Testis (tissue), 2 donors: Measurements from ENCODE around the gene MAMLD1.

Experiments
- POLR2A ChIP-seq: fragments of 450-650 bp; IDR thresholded peaks from one replicate; pipeline ENCODE4 v1.6.1; 2017; ENCODE audit warnings: antibody characterized with exemption, mild to moderate bottlenecking, moderate library complexity
- TF ChIP-seq, protein P1 (sequence below), 3 experiments: fragments of 450-650 bp in 2 of 3; fragments of 200-600 bp in 1 of 3; sonication (generic) in 1 of 3; IDR thresholded peaks; one replicate each; pipeline ENCODE4 v1.5.1; 2016 to 2019; ENCODE audit warnings: antibody characterized with exemption in 3 of 3, mild to moderate bottlenecking in 2 of 3, moderate library complexity in 1 of 3

DNA sequence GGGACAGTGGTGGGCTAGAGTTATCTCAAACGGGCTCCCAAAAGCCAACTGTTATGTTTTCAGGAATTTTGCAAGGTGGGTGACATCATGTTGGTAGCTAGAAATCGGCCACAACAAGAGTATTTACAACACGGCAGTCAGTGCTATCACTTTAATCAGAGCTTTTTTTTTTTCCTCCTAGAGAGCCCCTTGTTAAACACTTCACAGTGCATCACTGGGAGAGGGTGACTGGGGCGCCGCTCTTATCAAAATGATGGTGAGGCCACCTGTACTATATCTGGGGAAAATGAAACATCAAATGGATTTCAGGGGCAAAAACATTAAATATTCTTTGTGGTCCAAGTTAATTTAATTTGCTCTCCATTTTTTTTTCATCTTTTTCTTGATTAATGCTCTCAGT, 44.9 kb downstream of the MAMLD1 start:
- no peak for TF ChIP-seq POLR2A
- TF ChIP-seq, protein P1, sequence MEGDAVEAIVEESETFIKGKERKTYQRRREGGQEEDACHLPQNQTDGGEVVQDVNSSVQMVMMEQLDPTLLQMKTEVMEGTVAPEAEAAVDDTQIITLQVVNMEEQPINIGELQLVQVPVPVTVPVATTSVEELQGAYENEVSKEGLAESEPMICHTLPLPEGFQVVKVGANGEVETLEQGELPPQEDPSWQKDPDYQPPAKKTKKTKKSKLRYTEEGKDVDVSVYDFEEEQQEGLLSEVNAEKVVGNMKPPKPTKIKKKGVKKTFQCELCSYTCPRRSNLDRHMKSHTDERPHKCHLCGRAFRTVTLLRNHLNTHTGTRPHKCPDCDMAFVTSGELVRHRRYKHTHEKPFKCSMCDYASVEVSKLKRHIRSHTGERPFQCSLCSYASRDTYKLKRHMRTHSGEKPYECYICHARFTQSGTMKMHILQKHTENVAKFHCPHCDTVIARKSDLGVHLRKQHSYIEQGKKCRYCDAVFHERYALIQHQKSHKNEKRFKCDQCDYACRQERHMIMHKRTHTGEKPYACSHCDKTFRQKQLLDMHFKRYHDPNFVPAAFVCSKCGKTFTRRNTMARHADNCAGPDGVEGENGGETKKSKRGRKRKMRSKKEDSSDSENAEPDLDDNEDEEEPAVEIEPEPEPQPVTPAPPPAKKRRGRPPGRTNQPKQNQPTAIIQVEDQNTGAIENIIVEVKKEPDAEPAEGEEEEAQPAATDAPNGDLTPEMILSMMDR (IDR thresholded peaks at IDR 0.05) = no peak
